Neuronal stem cell (in vitro differentiated cells): Measurements from ENCODE around the gene PIEZO1.

ENCODE experiments used
- DNase-seq: peaks from one replicate; pipeline ENCODE4 v3.0.0-alpha.2; 2013; ENCODE audit warnings: low spot score
- H2AFZ ChIP-seq: one replicate; pipeline ENCODE4 v1.6.1; 2013; ENCODE audit warnings: mild to moderate bottlenecking, low read length, inconsistent platforms
- H2AK5ac ChIP-seq: 2 replicates; pipeline ENCODE4 v1.6.1; 2013; ENCODE audit warnings: low read depth, mild to moderate bottlenecking, inconsistent platforms, low read length, moderate library complexity, mixed read lengths
- H2BK120ac ChIP-seq: 2 replicates; pipeline ENCODE4 v1.6.1; 2013; ENCODE audit warnings: low read depth, mild to moderate bottlenecking, inconsistent platforms, low read length, moderate library complexity, mixed read lengths
- H2BK12ac ChIP-seq: one replicate; pipeline ENCODE4 v1.6.1; 2013; ENCODE audit warnings: low read length, inconsistent platforms
- H2BK15ac ChIP-seq: 2 replicates; pipeline ENCODE4 v1.6.1; 2013; ENCODE audit warnings: mild to moderate bottlenecking, low read length, inconsistent platforms, mixed read lengths
- H2BK5ac ChIP-seq: one replicate; pipeline ENCODE4 v1.6.1; 2013; ENCODE audit warnings: inconsistent platforms, mild to moderate bottlenecking, low read length, moderate library complexity
- H3K14ac ChIP-seq: one replicate; pipeline ENCODE4 v1.6.1; 2013; ENCODE audit warnings: low read length, inconsistent platforms
- H3K18ac ChIP-seq: 2 replicates; pipeline ENCODE4 v1.6.1; 2013; ENCODE audit warnings: low read length, inconsistent platforms
- H3K23ac ChIP-seq: 2 replicates; pipeline ENCODE4 v1.6.1; 2013; ENCODE audit warnings: low read depth, mild to moderate bottlenecking, mixed read lengths, low read length, inconsistent platforms; ENCODE audit not compliant: poor library complexity
- H3K27ac ChIP-seq: replicated peaks from 3 replicates; pipeline ENCODE4 v1.5.1; 2013; ENCODE audit warnings: low read length, inconsistent platforms
- H3K27me3 ChIP-seq, 3 experiments: 2 replicates each; pipeline ENCODE4 v1.6.1; 2013; ENCODE audit warnings: low read length in 3 of 3, mild to moderate bottlenecking in 2 of 3, inconsistent platforms in 1 of 3, low read depth in 1 of 3, mixed read lengths in 1 of 3, moderate library complexity in 1 of 3; ENCODE audit not compliant: control insufficient read depth in 3 of 3, insufficient read depth in 3 of 3
- H3K36me3 ChIP-seq, 2 donors: replicated peaks in 1 of 2; 2 replicates each; pipeline ENCODE4 v1.6.1; 2013; ENCODE audit warnings: low read length in 2 of 2; ENCODE audit not compliant: control insufficient read depth in 2 of 2, insufficient read depth in 2 of 2
- H3K4ac ChIP-seq: 2 replicates; pipeline ENCODE4 v1.6.1; 2013; ENCODE audit warnings: inconsistent platforms, mild to moderate bottlenecking, low read length, moderate library complexity
- H3K4me1 ChIP-seq, 2 donors: 1 replicate in 1 of 2; 2 replicates in 1 of 2; pipeline ENCODE4 v1.6.1; 2013; ENCODE audit warnings: low read length in 2 of 2, low read depth in 1 of 2; ENCODE audit not compliant: control insufficient read depth in 2 of 2, insufficient read depth in 1 of 2
- H3K4me2 ChIP-seq: one replicate; pipeline ENCODE4 v1.6.1; 2013; ENCODE audit warnings: mild to moderate bottlenecking, low read length, inconsistent platforms; ENCODE audit not compliant: insufficient read depth, poor library complexity, severe bottlenecking
- H3K4me3 ChIP-seq, 2 donors: 2 replicates each; pipeline ENCODE4 v1.5.1; 2013; ENCODE audit warnings: low read length in 2 of 2, mild to moderate bottlenecking in 2 of 2, inconsistent platforms in 1 of 2, moderate library complexity in 1 of 2
- H3K79me1 ChIP-seq: one replicate; pipeline ENCODE4 v1.6.1; 2013; ENCODE audit warnings: low read depth, mild to moderate bottlenecking, inconsistent platforms, low read length, moderate library complexity
- H3K9ac ChIP-seq: one replicate; pipeline ENCODE4 v1.6.1; 2013; ENCODE audit warnings: mild to moderate bottlenecking, low read depth, low read length, inconsistent platforms; ENCODE audit not compliant: poor library complexity
- H3K9me3 ChIP-seq, 2 donors: replicated peaks in 1 of 2; 2 replicates each; pipeline versions ENCODE3 to v1.6.1; 2013; ENCODE audit warnings: low read length in 2 of 2, mild to moderate bottlenecking in 2 of 2, inconsistent platforms in 1 of 2, low read depth in 1 of 2, mixed read lengths in 1 of 2, moderate library complexity in 1 of 2; ENCODE audit not compliant: control insufficient read depth in 2 of 2, insufficient read depth in 1 of 2
- H4K8ac ChIP-seq: one replicate; pipeline ENCODE4 v1.6.1; 2013; ENCODE audit warnings: low read depth, mild to moderate bottlenecking, inconsistent platforms, low read length, moderate library complexity
- H4K91ac ChIP-seq: one replicate; pipeline ENCODE4 v1.6.1; 2013; ENCODE audit warnings: low read length, low read depth, mild to moderate bottlenecking, inconsistent platforms; ENCODE audit not compliant: poor library complexity
- WGBS, 2 donors: extraction: QIAGEN DNeasy Blood & Tissue Kit; methylation state at CpG; one replicate each; pipeline ENCODE4 v1.1.7; 2013; ENCODE audit warnings: missing lambda C conversion rate in 2 of 2, mixed read lengths in 1 of 2; ENCODE audit not compliant: insufficient read length in 2 of 2, insufficient replicate concordance in 1 of 2; ENCODE audit errors: extremely low coverage in 2 of 2; 5-methylcytosine and 5-hydroxymethylcytosine counted together

Gene PIEZO1

GRCh38 chr16:88736496-88736895 is 48.5 kb downstream of the PIEZO1 start:
- WGBS, 2 donors = no CpG with 5 or more reads among the region's 21 CpGs
- H3K9me3 ChIP-seq = no peaks in the 10 kb centered on the region
- no peak overlapping the region for H3K27ac ChIP-seq
- H2AFZ ChIP-seq = no peak overlapping the region
- H3K36me3 ChIP-seq = no peaks in the 10 kb centered on the region
- H3K4ac ChIP-seq = no peak overlapping the region
- H3K18ac ChIP-seq = peak overlapping the region; percentile 27
- peaks cover 0 to 7% (median 0%) of the 10 kb centered on the region in 3 experiments for H3K27me3 ChIP-seq
- H3K4me1 ChIP-seq = peaks cover 2 to 3% of the 10 kb centered on the region in 2 donors
- H2BK15ac ChIP-seq = peak overlapping the region; percentile 98
- no peak overlapping the region for H4K91ac ChIP-seq
- H3K23ac ChIP-seq = peak overlapping the region; percentile 65
- H3K79me1 ChIP-seq = no peaks in the 10 kb centered on the region
- H2AK5ac ChIP-seq = peak overlapping the region; percentile 99
- H2BK120ac ChIP-seq = no peak overlapping the region
- H4K8ac ChIP-seq = peak overlapping the region; percentile 65
- no peak overlapping the region for H3K14ac ChIP-seq
- H2BK12ac ChIP-seq = peak overlapping the region; percentile 73
- DNase-seq = no peak
- H2BK5ac ChIP-seq = peak overlapping the region; percentile 88
- H3K4me3 ChIP-seq = no peak overlapping the region
- H3K9ac ChIP-seq = no peak overlapping the region
- no peak overlapping the region for H3K4me2 ChIP-seq

- no CpG with 5 or more reads among the region's 21 CpGs for WGBS, 2 donors
- Histone ChIP-seq H3K36me3 (no peaks in the 10 kb centered on the region), H3K27me3 (peaks cover 0 to 7% (median 0%) of the 10 kb centered on the region in 3 experiments), H2AK5ac (no peak overlapping the region), H4K91ac (no peak overlapping the region), H2BK12ac (peak overlapping the region; percentile 63), H2AFZ (no peak overlapping the region), H3K9ac (peak overlapping the region; percentile 44), H3K4ac (no peak overlapping the region), H3K4me3 (no peak overlapping the region), H4K8ac (no peak overlapping the region), H2BK15ac (no peak overlapping the region), H2BK5ac (no peak overlapping the region), H3K4me2 (no peak overlapping the region), H3K23ac (peak overlapping the region; percentile 65), H3K79me1 (no peaks in the 10 kb centered on the region), H3K14ac (no peak overlapping the region), H2BK120ac (no peak overlapping the region), H3K18ac (no peak overlapping the region), H3K27ac (no peak overlapping the region), H3K4me1 (peaks cover 2 to 3% of the 10 kb centered on the region in 2 donors), H3K9me3 (no peaks in the 10 kb centered on the region)
- DNase-seq = no peak
These were observed 48.9 kb downstream of the PIEZO1 start for GRCh38 chr16:88736088-88736487.

- Histone ChIP-seq H2BK15ac (no peak overlapping the region), H3K4ac (no peak overlapping the region), H2AFZ (no peak overlapping the region), H3K4me2 (no peak overlapping the region), H4K8ac (no peak overlapping the region), H3K4me3 (peak overlapping the region in 1 of 2 donors; percentile 26), H2BK120ac (no peak overlapping the region), H2AK5ac (peak overlapping the region; percentile 68), H3K36me3 (no peaks in the 10 kb centered on the region), H3K79me1 (no peaks in the 10 kb centered on the region), H2BK12ac (no peak overlapping the region), H3K14ac (no peak overlapping the region), H3K18ac (no peak overlapping the region), H2BK5ac (peak overlapping the region; percentile 53), H4K91ac (no peak overlapping the region), H3K23ac (peak overlapping the region; percentile 85), H3K4me1 (peaks cover 2 to 3% of the 10 kb centered on the region in 2 donors), H3K27me3 (peaks cover 0 to 7% (median 0%) of the 10 kb centered on the region in 3 experiments), H3K9me3 (no peaks in the 10 kb centered on the region), H3K9ac (peak overlapping the region; percentile 21), H3K27ac (no peak overlapping the region)
- DNase-seq = no peak
- no CpG with 5 or more reads among the region's 10 CpGs for WGBS, 2 donors
These were observed 49.4 kb downstream of the PIEZO1 start for GRCh38 chr16:88735616-88736015.

- no peak overlapping the region for H2BK120ac ChIP-seq
- H3K79me1 ChIP-seq = no peaks in the 10 kb centered on the region
- no peak overlapping the region for H3K9ac ChIP-seq
- peak overlapping the region; percentile 41 for H2BK12ac ChIP-seq
- no peak overlapping the region for H2AFZ ChIP-seq
- no peak overlapping the region for H3K18ac ChIP-seq
- no peak overlapping the region for H3K4ac ChIP-seq
- H4K8ac ChIP-seq = no peak overlapping the region
- H3K27ac ChIP-seq = no peak overlapping the region
- H3K23ac ChIP-seq = peak overlapping the region; percentile 85
- H2BK5ac ChIP-seq = peak overlapping the region; percentile 53
- peak overlapping the region; percentile 68 for H2AK5ac ChIP-seq
- H3K36me3 ChIP-seq = no peaks in the 10 kb centered on the region
- peaks cover 0 to 7% (median 0%) of the 10 kb centered on the region in 3 experiments for H3K27me3 ChIP-seq
- no peak for DNase-seq
- no CpG with 5 or more reads among the region's 16 CpGs for WGBS, 2 donors
- H2BK15ac ChIP-seq = peak overlapping the region; percentile 26
- H3K9me3 ChIP-seq = no peaks in the 10 kb centered on the region
- H3K4me2 ChIP-seq = no peak overlapping the region
- peak overlapping the region in 1 of 2 donors; percentile 40 for H3K4me3 ChIP-seq
- H3K4me1 ChIP-seq = peaks cover 2 to 3% of the 10 kb centered on the region in 2 donors
- H3K14ac ChIP-seq = no peak overlapping the region
- H4K91ac ChIP-seq = no peak overlapping the region
These were observed 49.9 kb downstream of the PIEZO1 start for GRCh38 chr16:88735121-88735520.
